ENCODE measurements around the gene ADI1.
"Not testable (repeated sequence)": the region's sequence is repeated elsewhere in the genome, so short reads cannot be mapped to it uniquely, and the experiment has no call there.

ADI1 gene

DNA sequence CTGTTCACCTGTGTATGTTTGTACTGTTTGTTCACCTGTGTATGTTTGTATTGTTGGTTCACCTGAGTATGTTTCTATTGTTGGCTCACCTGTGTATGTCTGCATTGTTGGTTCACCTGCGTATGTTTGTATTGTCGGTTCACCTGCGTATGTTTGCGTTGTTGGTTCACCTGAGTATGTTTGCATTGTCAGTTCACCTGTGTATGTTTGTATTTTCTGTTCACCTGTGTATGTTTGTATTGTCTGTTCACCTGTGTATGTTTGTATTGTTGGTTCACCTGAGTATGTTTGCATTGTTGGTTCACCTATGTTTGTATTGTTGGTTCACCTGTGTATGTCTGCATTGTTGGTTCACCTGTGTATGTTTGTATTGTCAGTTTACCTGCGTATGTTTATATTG lies 14.6 kb downstream of the ADI1 start:
- no peak overlapping the region for H3K4me3 ChIP-seq (ENCODE audit: insufficient read length, low read depth)

DNA sequence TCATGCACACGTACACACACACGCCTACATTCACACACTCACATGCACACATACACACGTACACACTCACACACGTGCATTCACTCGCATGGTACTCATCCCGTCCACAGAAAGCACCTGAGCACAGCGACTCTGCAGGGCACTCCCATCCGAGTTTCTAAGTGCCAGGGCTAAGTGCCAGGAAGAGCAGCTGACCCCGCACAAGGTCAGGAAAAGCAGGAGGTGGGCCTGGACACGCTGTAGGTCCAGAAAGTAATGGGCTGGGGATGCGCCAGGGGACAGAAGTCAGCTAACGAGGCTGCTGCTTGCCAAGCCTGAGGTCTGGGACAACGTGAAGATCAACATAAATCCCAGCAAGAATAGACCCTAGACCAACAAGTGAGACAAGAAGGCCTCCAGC lies 15.8 kb downstream of the ADI1 start:
- H3K4me1 ChIP-seq (ENCODE audit: insufficient read depth, insufficient read length), result no peaks in the 10 kb centered on the region
- TF ChIP-seq SUZ12 (IDR thresholded peaks at IDR 0.05; ENCODE audit: extremely low read depth, insufficient read depth, insufficient read length) (no peak), ZNF274 (IDR thresholded peaks at IDR 0.05; ENCODE audit: low read depth, low read length) (no peak), YY1 (IDR thresholded peaks at IDR 0.05; ENCODE audit: insufficient read depth, insufficient read length) (no peak)
- no peak overlapping the region for H3K4me3 ChIP-seq (ENCODE audit: insufficient read length, low read depth)
- DNase-seq (ENCODE audit: low read depth, low spot score), result no peak
- H3K27me3 ChIP-seq (ENCODE audit: insufficient read depth, insufficient read length), result no peaks in the 10 kb centered on the region
- H3K36me3 ChIP-seq (ENCODE audit: insufficient read depth, insufficient read length, low read length), result peaks cover 34% of the 10 kb centered on the region
- no peaks in the 10 kb centered on the region for H3K9me3 ChIP-seq (ENCODE audit: insufficient read depth, low read length)
- no peak overlapping the region for H3K9ac ChIP-seq (ENCODE audit: insufficient read length, low read depth)

More for the DNA sequence above, 14.6 kb downstream of the ADI1 start:
- Histone ChIP-seq H3K9me3 (ENCODE audit: insufficient read depth, low read length) (no peaks in the 10 kb centered on the region), H3K9ac (ENCODE audit: insufficient read length, low read depth) (no peak overlapping the region), H3K27me3 (ENCODE audit: insufficient read depth, insufficient read length) (no peaks in the 10 kb centered on the region), H3K36me3 (ENCODE audit: insufficient read depth, insufficient read length, low read length) (peaks cover 23% of the 10 kb centered on the region), H3K4me1 (ENCODE audit: insufficient read depth, insufficient read length) (no peaks in the 10 kb centered on the region)
- TF ChIP-seq YY1 (IDR thresholded peaks at IDR 0.05; ENCODE audit: insufficient read depth, insufficient read length) (no peak), ZNF274 (IDR thresholded peaks at IDR 0.05; ENCODE audit: low read depth, low read length) (no peak), SUZ12 (IDR thresholded peaks at IDR 0.05; ENCODE audit: extremely low read depth, insufficient read depth, insufficient read length) (no peak)
- DNase-seq (ENCODE audit: low read depth, low spot score), result no peak

DNA sequence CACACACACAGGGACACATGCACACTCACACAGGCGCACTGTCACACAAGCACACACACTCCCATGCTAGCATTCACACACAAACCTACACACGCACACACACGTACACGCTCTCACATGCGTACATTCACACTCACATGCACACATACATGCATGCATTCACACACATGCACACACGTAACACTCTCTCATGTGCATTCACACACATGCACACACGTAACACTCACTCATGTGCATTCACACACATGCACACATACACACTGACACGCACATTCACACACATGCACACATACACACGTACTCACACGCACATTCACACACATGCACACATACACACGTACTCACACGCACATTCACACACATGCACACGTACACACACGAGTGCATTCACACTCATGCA lies 16.3 kb downstream of the ADI1 start:
- no peak for DNase-seq (ENCODE audit: low read depth, low spot score)
- TF ChIP-seq ZNF274 (IDR thresholded peaks at IDR 0.05; ENCODE audit: low read depth, low read length) (no peak), YY1 (IDR thresholded peaks at IDR 0.05; ENCODE audit: insufficient read depth, insufficient read length) (no peak), SUZ12 (IDR thresholded peaks at IDR 0.05; ENCODE audit: extremely low read depth, insufficient read depth, insufficient read length) (no peak)
- no peak overlapping the region for H3K4me3 ChIP-seq (ENCODE audit: insufficient read length, low read depth)
- H3K9me3 ChIP-seq (ENCODE audit: insufficient read depth, low read length), result no peaks in the 10 kb centered on the region
- H3K27me3 ChIP-seq (ENCODE audit: insufficient read depth, insufficient read length), result no peaks in the 10 kb centered on the region
- no peak overlapping the region for H3K9ac ChIP-seq (ENCODE audit: insufficient read length, low read depth)
- no peaks in the 10 kb centered on the region for H3K4me1 ChIP-seq (ENCODE audit: insufficient read depth, insufficient read length)
- peaks cover 38% of the 10 kb centered on the region for H3K36me3 ChIP-seq (ENCODE audit: insufficient read depth, insufficient read length, low read length)

DNA sequence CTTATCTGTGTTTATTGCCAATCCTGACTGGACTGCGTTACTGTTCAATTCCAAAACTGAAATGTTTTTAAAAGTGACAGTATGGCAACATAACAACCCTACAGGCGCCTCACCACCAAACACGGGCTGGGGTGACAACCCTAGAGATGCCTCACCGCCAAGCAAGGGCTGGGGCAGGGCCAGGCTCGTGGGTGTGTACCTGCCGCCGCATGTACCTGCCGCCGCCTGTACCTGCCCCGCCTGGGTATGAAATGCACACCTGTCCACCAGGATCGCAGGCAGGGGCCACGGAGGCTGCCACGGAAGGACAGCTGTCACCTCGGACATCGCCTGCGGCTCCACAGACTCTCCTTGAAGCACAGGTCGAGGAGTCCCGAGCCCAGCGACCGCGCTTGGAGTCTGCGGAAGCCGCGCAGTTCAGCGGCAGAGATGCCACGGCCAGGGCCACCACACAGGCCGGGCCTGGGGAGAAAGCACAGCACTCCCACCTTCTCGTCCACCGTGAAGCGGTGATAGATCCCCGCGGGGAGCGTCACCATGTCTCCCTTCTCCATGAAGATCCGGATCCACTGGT lies 18.9 kb downstream of the ADI1 start:
- no peaks in the 10 kb centered on the region for H3K27me3 ChIP-seq (ENCODE audit: insufficient read depth, insufficient read length)
- H3K9me3 ChIP-seq (ENCODE audit: insufficient read depth, low read length), result no peaks in the 10 kb centered on the region
- DNase-seq (ENCODE audit: low read depth, low spot score), result no peak
- peaks cover 49% of the 10 kb centered on the region for H3K36me3 ChIP-seq (ENCODE audit: insufficient read depth, insufficient read length, low read length)
- H3K4me3 ChIP-seq (ENCODE audit: insufficient read length, low read depth), result no peak overlapping the region
- no peak overlapping the region for H3K9ac ChIP-seq (ENCODE audit: insufficient read length, low read depth)
- TF ChIP-seq ZNF274 (IDR thresholded peaks at IDR 0.05; ENCODE audit: low read depth, low read length) (no peak), SUZ12 (IDR thresholded peaks at IDR 0.05; ENCODE audit: extremely low read depth, insufficient read depth, insufficient read length) (no peak), YY1 (IDR thresholded peaks at IDR 0.05; ENCODE audit: insufficient read depth, insufficient read length) (no peak)
- no peaks in the 10 kb centered on the region for H3K4me1 ChIP-seq (ENCODE audit: insufficient read depth, insufficient read length)

DNA sequence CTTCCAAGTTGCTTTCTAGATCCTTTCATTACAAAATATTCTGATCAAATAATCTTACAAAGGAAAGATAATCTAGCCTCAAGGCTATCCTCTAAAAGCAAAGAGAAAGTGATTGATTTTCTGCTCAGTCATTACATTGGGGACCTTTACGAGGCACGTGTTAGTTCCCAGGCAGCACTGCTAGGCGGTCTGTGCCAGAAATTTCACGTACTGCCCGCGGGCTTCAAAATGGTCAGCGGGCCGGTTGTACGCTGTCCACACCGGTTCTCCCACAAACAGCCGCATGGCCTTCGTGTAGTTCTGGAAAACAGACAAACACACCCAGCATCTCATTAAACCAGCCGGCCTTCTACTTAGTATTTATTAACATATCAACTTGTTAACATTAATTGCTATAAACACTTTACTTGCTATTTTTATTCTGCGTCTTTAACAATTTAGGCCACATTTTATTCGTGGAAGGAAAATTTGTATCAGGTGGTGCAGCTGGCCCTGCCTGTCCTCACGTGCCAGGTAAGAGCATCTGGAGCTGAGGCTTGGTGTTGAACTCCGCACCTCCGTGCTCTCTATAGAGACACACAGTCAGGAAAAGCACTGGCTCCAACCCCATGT lies 20.4 kb downstream of the ADI1 start:
- Histone ChIP-seq H3K9ac (ENCODE audit: insufficient read length, low read depth) (no peak overlapping the region), H3K36me3 (ENCODE audit: insufficient read depth, insufficient read length, low read length) (peaks cover 44% of the 10 kb centered on the region)

DNA sequence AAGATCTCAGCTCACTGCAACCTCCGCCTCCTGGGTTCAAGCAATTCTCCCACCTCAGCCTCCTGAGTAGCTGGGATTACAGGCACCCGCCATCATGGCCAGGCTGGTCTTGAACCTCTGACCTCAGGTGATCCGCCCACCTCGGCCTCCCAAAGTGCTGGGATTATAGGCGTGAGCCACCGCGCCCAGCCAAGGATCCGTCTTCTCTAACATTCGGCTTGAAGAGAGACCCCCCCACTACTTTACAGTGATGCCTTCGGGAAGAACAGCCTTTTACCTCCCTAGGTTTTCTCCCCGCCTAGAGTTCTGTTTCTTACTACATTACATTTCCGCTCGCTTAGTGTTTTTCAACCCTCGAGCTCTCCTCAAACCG lies 22.6 kb downstream of the ADI1 start:
- not testable (repeated sequence) for H3K9me3 ChIP-seq (ENCODE audit: insufficient read depth, low read length); H3K9ac ChIP-seq (ENCODE audit: insufficient read length, low read depth); H3K27me3 ChIP-seq (ENCODE audit: insufficient read depth, insufficient read length); DNase-seq (ENCODE audit: low read depth, low spot score); H3K4me3 ChIP-seq (ENCODE audit: insufficient read length, low read depth); H3K4me1 ChIP-seq (ENCODE audit: insufficient read depth, insufficient read length)
- H3K36me3 ChIP-seq (ENCODE audit: insufficient read depth, insufficient read length, low read length), result peaks cover 39% of the 10 kb centered on the region

More for the DNA sequence above, 20.4 kb downstream of the ADI1 start:
- TF ChIP-seq YY1 (IDR thresholded peaks at IDR 0.05; ENCODE audit: insufficient read depth, insufficient read length) (no peak), ZNF274 (IDR thresholded peaks at IDR 0.05; ENCODE audit: low read depth, low read length) (no peak), SUZ12 (IDR thresholded peaks at IDR 0.05; ENCODE audit: extremely low read depth, insufficient read depth, insufficient read length) (no peak)
- Histone ChIP-seq H3K4me3 (ENCODE audit: insufficient read length, low read depth) (no peak overlapping the region), H3K9me3 (ENCODE audit: insufficient read depth, low read length) (no peaks in the 10 kb centered on the region), H3K4me1 (ENCODE audit: insufficient read depth, insufficient read length) (no peaks in the 10 kb centered on the region), H3K27me3 (ENCODE audit: insufficient read depth, insufficient read length) (no peaks in the 10 kb centered on the region)
- DNase-seq (ENCODE audit: low read depth, low spot score), result no peak

DNA sequence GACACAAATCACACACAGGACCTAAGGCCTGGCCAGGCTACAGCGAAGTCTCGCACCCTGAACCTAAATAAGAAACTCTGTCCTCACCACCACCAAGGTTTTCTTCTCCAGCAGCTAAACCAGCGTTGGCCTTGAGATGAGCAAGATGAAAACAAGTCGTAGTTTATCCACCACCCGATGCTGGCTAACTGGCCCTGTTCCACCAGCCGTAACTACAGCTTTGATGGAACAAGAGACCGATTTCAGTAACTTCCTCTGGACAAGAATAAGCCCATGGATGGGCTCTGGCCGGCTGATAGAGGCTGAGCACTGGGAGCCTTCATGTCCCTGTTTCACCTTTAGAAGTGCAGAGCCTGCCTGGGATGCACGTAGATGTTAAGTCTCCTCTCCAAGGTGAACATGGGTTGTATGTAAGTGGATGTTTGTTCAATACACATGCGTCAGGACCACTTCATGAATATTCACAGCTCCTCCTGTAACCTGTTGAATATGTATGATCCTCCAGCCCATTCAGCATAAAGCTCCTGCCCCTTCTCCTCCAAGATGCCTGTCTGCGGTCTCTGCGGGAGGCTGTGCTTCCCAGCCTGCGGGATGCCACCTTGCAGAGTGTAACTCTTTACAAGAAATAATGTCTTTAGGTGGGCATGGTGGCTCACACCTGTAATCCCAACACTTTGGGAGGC lies 24.2 kb downstream of the ADI1 start:
- H3K9me3 ChIP-seq (ENCODE audit: insufficient read depth, low read length), result no peaks in the 10 kb centered on the region
- H3K4me3 ChIP-seq (ENCODE audit: insufficient read length, low read depth), result no peak overlapping the region
- H3K4me1 ChIP-seq (ENCODE audit: insufficient read depth, insufficient read length), result peaks cover 7% of the 10 kb centered on the region
- H3K36me3 ChIP-seq (ENCODE audit: insufficient read depth, insufficient read length, low read length), result peaks cover 31% of the 10 kb centered on the region
- no peak for TF ChIP-seq SUZ12 (IDR thresholded peaks at IDR 0.05; ENCODE audit: extremely low read depth, insufficient read depth, insufficient read length)
- no peak for TF ChIP-seq ZNF274 (IDR thresholded peaks at IDR 0.05; ENCODE audit: low read depth, low read length)
- no peak for TF ChIP-seq YY1 (IDR thresholded peaks at IDR 0.05; ENCODE audit: insufficient read depth, insufficient read length)
- no peak overlapping the region for H3K9ac ChIP-seq (ENCODE audit: insufficient read length, low read depth)
- DNase-seq (ENCODE audit: low read depth, low spot score), result no peak
- H3K27me3 ChIP-seq (ENCODE audit: insufficient read depth, insufficient read length), result no peaks in the 10 kb centered on the region

Data from NT2/D1 (cell line).